ENCODE measurements around the gene NLRP8.
"Not testable (repeated sequence)": the region's sequence is repeated elsewhere in the genome, so short reads cannot be mapped to it uniquely, and the experiment has no call there.

Gene NLRP8

DNA sequence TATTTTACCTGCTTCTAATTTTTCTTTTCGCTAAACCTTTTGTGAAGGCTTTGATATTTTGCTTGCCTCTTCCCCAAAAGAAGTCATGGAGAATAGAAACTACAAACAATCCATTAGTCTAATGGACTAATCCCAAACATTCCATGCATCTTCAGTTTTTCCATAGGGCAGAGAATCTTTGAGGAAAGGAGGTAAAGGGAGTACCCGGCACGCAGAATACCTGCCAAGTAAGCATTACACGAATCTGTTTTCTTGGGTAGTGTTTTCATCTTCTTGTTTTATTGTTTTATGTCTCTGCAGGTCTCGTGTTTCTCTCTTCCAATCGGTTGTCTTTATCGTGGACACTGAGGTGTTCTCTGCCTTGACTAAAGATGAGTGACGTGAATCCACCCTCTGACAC is at the start of gene NLRP8:
TSS of gene NLRP8 (plus strand) at position 301 of the 400 bp plus-strand sequence.
- no peak for DNase-seq

- no peak for DNase-seq
Observed at GRCh38 chr19:55898911-55899310, 48.7 kb upstream of the NLRP8 start.

- no peak for DNase-seq
Observed at GRCh38 chr19:55901369-55902079, 46.1 kb upstream of the NLRP8 start.

DNA sequence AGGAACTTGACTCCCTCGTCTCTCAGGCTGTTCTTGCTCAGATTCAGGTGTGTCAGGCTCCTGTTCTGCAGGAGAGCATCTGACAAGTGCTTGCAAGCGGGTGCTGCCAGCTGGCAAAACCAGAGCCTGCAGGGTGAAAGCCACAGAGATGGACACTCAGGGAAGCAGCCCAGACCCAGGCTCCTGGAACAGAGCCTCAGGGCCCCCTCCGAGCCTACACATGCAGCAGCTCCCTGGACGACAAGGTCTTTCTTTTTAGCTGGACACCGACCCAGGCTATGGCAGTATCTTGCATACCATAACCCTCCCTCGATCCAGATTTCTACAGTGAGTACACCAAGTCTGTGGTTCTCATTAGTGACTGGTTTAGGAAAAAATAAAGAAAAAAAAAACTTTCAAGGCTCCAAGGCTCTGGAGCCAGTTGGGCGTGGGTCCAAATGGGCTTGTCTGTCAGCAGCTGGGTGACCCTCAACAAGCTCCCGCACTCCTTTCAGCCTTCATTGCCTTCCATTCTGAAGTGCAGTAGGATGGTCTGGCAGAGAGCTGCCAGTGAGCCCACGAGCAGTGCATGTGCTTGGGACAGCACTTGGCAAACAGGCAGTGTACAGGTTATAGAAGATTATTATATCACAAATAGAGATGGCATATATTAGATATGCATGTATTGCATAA is 45.4 kb upstream of the NLRP8 start:
- no peak for DNase-seq

- DNase-seq: no peak
Observed at GRCh38 chr19:55907286-55907685, 40.3 kb upstream of the NLRP8 start.

DNA sequence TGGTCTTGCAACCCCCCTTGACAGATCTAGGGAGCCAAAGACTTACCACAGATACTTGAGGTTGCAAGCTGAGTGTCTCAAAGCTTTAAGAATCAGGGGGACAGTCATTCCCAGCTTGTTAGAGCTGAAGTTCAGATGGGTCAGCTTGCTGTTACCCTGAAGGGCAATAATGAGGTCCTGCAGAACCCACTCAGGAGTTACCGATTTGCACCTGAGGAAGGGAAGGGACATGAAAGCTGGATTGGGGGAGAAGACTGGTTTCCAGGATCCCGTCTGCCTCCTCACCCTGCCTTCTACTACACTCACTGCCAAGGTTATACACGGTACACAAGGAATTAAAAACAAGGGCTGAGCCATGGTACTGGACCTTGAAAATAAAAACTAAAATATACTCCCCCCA is 39.9 kb upstream of the NLRP8 start:
- no peak for DNase-seq

- DNase-seq: no peak
Observed at GRCh38 chr19:55909801-55910200, 37.8 kb upstream of the NLRP8 start.

DNA sequence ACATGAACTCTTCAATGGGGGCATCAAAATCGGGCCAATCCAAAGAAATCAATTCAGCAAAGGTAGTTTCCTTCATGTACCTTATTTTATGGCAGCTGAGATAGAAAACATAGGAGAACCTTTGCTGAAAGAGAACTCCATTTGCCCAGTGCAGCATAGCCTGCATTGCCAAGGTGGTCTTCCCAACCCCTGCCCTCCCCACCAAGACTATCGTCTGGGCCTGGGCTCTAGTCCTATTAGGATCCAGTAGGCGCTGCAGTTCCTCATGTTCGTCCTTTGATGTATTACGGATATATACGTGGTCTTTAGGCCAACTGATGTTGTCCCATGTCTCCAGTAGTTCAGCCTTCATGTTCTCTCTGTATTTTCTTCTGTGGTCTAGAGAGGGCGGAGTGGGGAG is 34.7 kb upstream of the NLRP8 start:
- DNase-seq: no peak

GRCh38 chr19:55913643-55914268 is 33.9 kb upstream of the NLRP8 start:
- DNase-seq: no peak

DNA sequence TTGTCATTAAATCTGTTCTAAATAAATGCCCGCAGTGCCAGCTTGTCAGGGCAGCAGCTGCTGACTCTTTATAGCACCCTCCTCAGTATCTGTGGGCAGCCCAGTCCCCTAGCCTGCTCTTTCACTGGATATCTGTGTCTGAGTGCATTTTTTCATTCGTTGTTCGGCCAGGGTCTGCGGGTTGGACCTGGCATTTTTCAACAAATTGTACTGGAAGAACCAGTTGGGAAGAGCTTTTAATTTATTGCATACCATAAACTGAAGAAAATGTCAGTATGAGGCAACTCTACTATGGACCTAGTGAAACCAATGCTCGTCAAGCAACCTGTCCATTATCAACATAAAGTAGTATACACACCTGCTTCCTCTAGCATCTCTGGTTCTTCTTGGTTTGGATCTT is 24.1 kb upstream of the NLRP8 start:
- no peak for DNase-seq

- DNase-seq: no peak
Observed at GRCh38 chr19:55927991-55928390, 19.6 kb upstream of the NLRP8 start.

DNA sequence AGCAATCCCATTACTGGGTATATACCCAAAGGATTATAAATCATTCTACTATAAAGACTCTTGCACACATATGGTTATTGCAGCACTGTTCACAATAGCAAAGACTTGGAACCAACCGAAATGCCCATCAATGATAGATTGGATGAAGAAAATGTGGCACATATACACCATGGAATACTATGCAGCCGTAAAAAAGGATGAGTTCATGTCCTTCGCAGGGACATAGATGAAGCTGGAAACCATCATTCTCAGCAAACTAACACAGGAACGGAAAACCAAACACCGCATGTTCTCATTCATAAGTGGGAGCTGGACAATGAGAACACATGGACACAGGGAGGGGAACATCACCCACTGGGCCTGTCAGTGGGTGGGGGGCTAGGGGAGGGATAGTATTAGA is 18.4 kb upstream of the NLRP8 start:
- not testable (repeated sequence) for DNase-seq

- no peak for DNase-seq
Observed at GRCh38 chr19:55930996-55931515, 16.6 kb upstream of the NLRP8 start.

- DNase-seq: no peak
Observed at GRCh38 chr19:55931936-55932386, 15.7 kb upstream of the NLRP8 start, which contains the start of gene NLRP13. NLRP13 (minus strand) TSS chr19:55932336; CDS start chr19:55932311, 25 bp downstream.

GRCh38 chr19:55935206-55935605 is 12.4 kb upstream of the NLRP8 start:
- DNase-seq: no peak

DNA sequence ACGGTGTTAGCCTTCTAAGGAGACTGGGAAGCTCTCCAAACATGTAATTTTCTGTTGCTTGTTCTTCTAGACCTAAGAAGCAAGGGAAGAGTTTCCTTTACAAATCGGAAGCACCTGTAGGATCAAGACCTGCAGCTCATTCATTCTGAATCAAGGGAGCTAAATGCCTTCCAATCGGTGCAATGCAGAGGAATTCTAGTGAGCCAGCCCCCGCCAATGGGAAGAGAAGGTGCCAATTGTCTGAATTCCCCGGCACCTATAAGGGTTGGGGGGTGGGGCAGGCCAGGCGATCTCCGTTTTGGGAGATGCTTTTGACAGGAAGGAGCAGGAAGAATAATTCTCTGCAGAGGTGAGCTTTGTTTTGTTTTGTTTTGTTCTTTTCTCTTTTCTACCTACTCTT is 8.4 kb upstream of the NLRP8 start:
- DNase-seq: no peak

- DNase-seq: no peak
Observed at GRCh38 chr19:55940306-55940705, 7.3 kb upstream of the NLRP8 start.

DNA sequence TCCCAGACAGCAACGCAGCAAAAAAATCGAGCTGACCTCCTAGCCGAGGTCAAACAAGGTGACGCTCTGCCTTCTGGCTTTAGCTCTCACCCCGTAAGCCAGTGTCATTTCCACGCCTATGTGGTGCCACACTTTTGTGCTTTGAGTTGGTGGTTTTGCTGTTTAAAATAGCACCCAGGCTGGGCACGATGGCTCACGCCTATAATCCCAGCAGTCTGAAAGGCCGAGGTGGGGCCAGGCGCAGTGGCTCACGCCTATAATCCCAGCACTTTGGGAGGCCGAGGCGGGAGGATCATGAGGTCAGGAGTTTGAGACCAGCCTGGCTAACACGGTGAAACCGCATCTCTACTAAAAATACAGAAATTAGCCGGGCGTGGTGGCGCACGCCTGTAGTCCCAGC is 2.9 kb downstream of the NLRP8 start:
- DNase-seq: not testable (repeated sequence)

DNA sequence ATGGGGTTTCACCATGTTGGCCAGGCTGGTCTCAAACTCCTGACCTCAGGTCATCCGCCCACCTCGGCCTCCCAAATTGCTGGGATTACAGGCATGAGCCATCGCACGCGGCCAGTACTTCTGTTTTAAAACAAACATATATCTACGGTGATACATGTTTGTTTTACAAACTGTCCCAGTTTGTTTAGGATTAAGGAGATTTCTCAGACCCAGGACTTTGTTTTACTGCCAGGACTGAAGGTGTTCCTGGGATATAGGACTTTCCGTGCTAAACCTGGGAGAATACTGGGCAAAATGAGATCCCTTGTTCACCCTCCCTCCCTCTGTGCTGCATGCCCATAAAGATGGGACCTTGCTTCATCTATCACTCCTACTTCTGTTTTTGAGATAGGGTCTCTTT is 8.8 kb downstream of the NLRP8 start:
- DNase-seq: no peak

DNA sequence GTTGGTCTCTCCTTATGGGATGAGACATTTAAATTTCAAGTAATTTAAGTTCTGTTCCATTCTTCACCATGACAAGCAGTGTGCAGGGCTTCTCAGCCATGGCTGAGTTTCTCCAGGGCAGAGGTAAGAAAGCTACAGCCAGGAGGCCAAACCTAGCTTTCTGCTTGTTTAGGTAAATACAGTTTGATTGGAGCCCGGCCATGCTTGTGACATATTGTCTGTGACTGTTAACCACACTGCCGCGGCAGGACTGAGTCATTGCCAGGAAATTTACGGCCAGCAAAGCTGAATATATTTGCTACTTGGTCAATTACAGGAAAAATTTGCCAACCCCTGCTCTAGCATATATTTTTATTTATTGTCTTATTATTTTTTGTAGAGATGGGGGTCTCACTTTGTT is 10.7 kb downstream of the NLRP8 start:
- no peak for DNase-seq

- DNase-seq: no peak
Observed at GRCh38 chr19:55959996-55960675, 12.5 kb downstream of the NLRP8 start.

- no peak for DNase-seq
Observed at GRCh38 chr19:55962186-55962585, 14.6 kb downstream of the NLRP8 start.

- DNase-seq: no peak
Observed at GRCh38 chr19:55973982-55974381, 26.4 kb downstream of the NLRP8 start.

Data from stimulated activated CD4-positive, alpha-beta T cell treated with anti-CD3 and anti-CD28 coated beads, Interleukin-2, amount 100 ng/mL, for 24 hours (primary cell).